HepG2 (cell line): Measurements from ENCODE around the gene CNKSR3. TPM values are rescaled to one million over a fixed set of nuclear protein-coding genes. Genes with fewer than 3 reads are reported as not detected.

Experiments used
- ATAC-seq: fragments of 200-7000 bp; cut with Tn5 transposase; 3 replicates; pipeline ENCODE4 v1.9.1; 2020; ENCODE audit warnings: mild to moderate bottlenecking, moderate library complexity
- BruUV-seq: library from RNA; stranded (reverse); fragments of 400-500 nt; replicated peaks from 2 replicates; lab custom pipeline; 2021; lab: Mats Ljungman, UMichigan
- CTCF ChIA-PET: fragments of 300-600 bp; formaldehyde crosslinking; extraction: SDS; loops from one replicate; lab custom pipeline; 2021; ENCODE audit warnings: low total read pairs, inconsistent platforms, low intra/inter-chr PET ratio; lab: Yijun Ruan, JAX
- POLR2A ChIA-PET: fragments of 350-600 bp; sonication (Branson Sonifier 250); formaldehyde crosslinking; loops from one replicate; lab custom pipeline; 2020; ENCODE audit warnings: antibody characterized with exemption, inconsistent platforms; lab: Yijun Ruan, JAX
- DNase-seq: peaks from one replicate; pipeline ENCODE4 v3.0.0-alpha.2; 2015; ENCODE audit warnings: low spot score
- FAIRE-seq: peaks from 3 replicates; lab custom pipeline; 2011; peaks lifted over from hg19 to GRCh38; lab: Jason Lieb, UNC
- H2AFZ ChIP-seq: one replicate; pipeline ENCODE4 v1.6.1; 2011; ENCODE audit warnings: low read length, inconsistent platforms
- H3K27ac ChIP-seq: fragments of 300-600 bp; 3 replicates; pipeline ENCODE4 v1.8.0; 2011; ENCODE audit warnings: mixed run types, mild to moderate bottlenecking, mixed read lengths, low read length, inconsistent platforms; ENCODE audit not compliant: insufficient read depth; ENCODE audit errors: extremely low read length
- H3K27me3 ChIP-seq, 2 experiments: fragments of 200-600 bp in 1 of 2; 2 replicates in 1 of 2; 3 replicates in 1 of 2; pipeline versions ENCODE4 v1.6.0 to v1.8.0; 2011; ENCODE audit warnings: low read length in 2 of 2, mild to moderate bottlenecking in 2 of 2, moderate library complexity in 2 of 2, inconsistent platforms in 1 of 2; ENCODE audit not compliant: insufficient read depth in 2 of 2, control insufficient read depth in 1 of 2
- H3K36me3 ChIP-seq, 2 experiments: fragments of 200-600 bp in 1 of 2; replicated peaks in 1 of 2; 2 replicates in 1 of 2; 3 replicates in 1 of 2; pipeline versions ENCODE4 v1.5.1 to v1.8.0; 2011; ENCODE audit warnings: low read length in 2 of 2, inconsistent platforms in 1 of 2; ENCODE audit not compliant: insufficient read depth in 2 of 2, control insufficient read depth in 1 of 2
- H3K4me1 ChIP-seq: 2 replicates; pipeline ENCODE4 v1.5.1; 2012; ENCODE audit warnings: low read length, inconsistent platforms; ENCODE audit not compliant: insufficient read depth
- H3K4me2 ChIP-seq: 2 replicates; pipeline ENCODE4 v1.6.0; 2011; ENCODE audit warnings: low read depth, low read length, inconsistent platforms
- H3K4me3 ChIP-seq, 3 experiments: fragments of 200-600 bp in 1 of 3; sonication (generic), shearing (Covaris generic) in 1 of 3; replicated peaks in 1 of 3; 2 replicates each; pipeline ENCODE4 v1.5.1; 2011 to 2016; ENCODE audit warnings: low read length in 3 of 3, inconsistent platforms in 2 of 3, low read depth in 2 of 3, mild to moderate bottlenecking in 2 of 3, control low read depth in 1 of 3, mixed read lengths in 1 of 3; ENCODE audit not compliant: insufficient read depth in 1 of 3
- H3K79me2 ChIP-seq: one replicate; pipeline ENCODE4 v1.6.1; 2011; ENCODE audit warnings: low read length, inconsistent platforms; ENCODE audit not compliant: insufficient read depth
- H3K9ac ChIP-seq: 2 replicates; pipeline ENCODE4 v1.6.0; 2011; ENCODE audit warnings: mild to moderate bottlenecking, low read depth, low read length, inconsistent platforms; ENCODE audit not compliant: insufficient read depth
- H3K9me3 ChIP-seq: 2 replicates; pipeline ENCODE4 v1.5.1; 2012; ENCODE audit warnings: mild to moderate bottlenecking, low read length
- H4K20me1 ChIP-seq: 2 replicates; pipeline ENCODE4 v1.6.0; 2011; ENCODE audit warnings: inconsistent platforms, mild to moderate bottlenecking, low read length, moderate library complexity; ENCODE audit not compliant: insufficient read depth
- GTF2F1 ChIP-seq: fragments of 150-350 bp; IDR thresholded peaks from 2 replicates; pipeline ENCODE4 v1.6.1; 2014; ENCODE audit warnings: low read length
- HNF4A ChIP-seq: sonication (generic); formaldehyde crosslinking; IDR thresholded peaks from 2 replicates; pipeline ENCODE4 v1.4.0; 2020; ENCODE audit warnings: missing genetic modification reagents
- HNRNPL ChIP-seq: fragments of 200-400 bp; formaldehyde crosslinking; IDR thresholded peaks from 2 replicates; pipeline ENCODE4 v1.6.1; 2017; ENCODE audit warnings: mild to moderate bottlenecking, low read depth, low read length
- NFYB ChIP-seq: sonication (generic); formaldehyde crosslinking; IDR thresholded peaks from 2 replicates; pipeline ENCODE4 v1.4.0; 2020; ENCODE audit warnings: missing genetic modification reagents
- ONECUT2 ChIP-seq: sonication (generic); formaldehyde crosslinking; IDR thresholded peaks from 2 replicates; pipeline ENCODE4 v1.4.0; 2020; ENCODE audit warnings: missing genetic modification reagents
- SALL1 ChIP-seq: sonication (generic); formaldehyde crosslinking; IDR thresholded peaks from 2 replicates; pipeline ENCODE4 v1.8.0; 2022; ENCODE audit warnings: mild to moderate bottlenecking, missing genetic modification reagents
- SKIL ChIP-seq: sonication (generic); formaldehyde crosslinking; IDR thresholded peaks from 2 replicates; pipeline ENCODE4 v1.8.0; 2022; ENCODE audit warnings: missing genetic modification reagents, mild to moderate bottlenecking, moderate library complexity, borderline replicate concordance
- XBP1 ChIP-seq: sonication (generic); formaldehyde crosslinking; IDR thresholded peaks from 2 replicates; pipeline ENCODE4 v1.5.0; 2020; ENCODE audit warnings: missing genetic modification reagents
- ZGPAT ChIP-seq: IDR thresholded peaks from 2 replicates; pipeline ENCODE4 v1.6.1; 2016; ENCODE audit warnings: mild to moderate bottlenecking
- ZNF24 ChIP-seq: fragments of 450-650 bp; IDR thresholded peaks from 2 replicates; pipeline ENCODE4 v1.6.1; 2017; ENCODE audit warnings: antibody characterized with exemption, mild to moderate bottlenecking
- ZNF274 ChIP-seq: sonication (generic); formaldehyde crosslinking; IDR thresholded peaks from 2 replicates; pipeline ENCODE4 v1.5.1; 2020; ENCODE audit warnings: mild to moderate bottlenecking, missing genetic modification reagents
- WGBS: methylation state at CpG from one replicate; pipeline ENCODE4 v1.1.6; 2017; ENCODE audit warnings: low lambda C conversion rate; 5-methylcytosine and 5-hydroxymethylcytosine counted together
- in situ Hi-C: cut with HindIII; loops from 2 replicates; pipeline ENCODE4 v1.10.0; 2017; ENCODE audit warnings: low pct_unique_long_range_greater_than_20kb; ENCODE audit not compliant: extremely low pct_ligation_motif_present
- intact Hi-C: fragments of 100-400 bp; cut with micrococcal nuclease; formaldehyde crosslinking; loops from one replicate; pipeline ENCODE4 v1.10.0; 2022; ENCODE audit not compliant: unreplicated experiment
- polyA plus RNA-seq, 8 experiments: library from polyadenylated mRNA; depleted of rRNA in 3 of 8; stranded (reverse) in 7 of 8; unstranded in 1 of 8; fragments of >200 nt; fragmentation: Illumina TruSeq in 4 of 8; extraction: Trizol in 4 of 8; gene quantifications; 2 replicates each; pipeline versions ENCODE4 v1.2.1 to v1.2.3, GENCODE V29; 2011 to 2016; ENCODE audit warnings: low read depth in 4 of 8, missing spikeins in 1 of 8, mixed read lengths in 1 of 8; ENCODE audit not compliant: insufficient read depth in 1 of 8
- total RNA-seq, 5 experiments: library from RNA; depleted of rRNA; stranded (reverse); fragments of >200 nt; fragmentation: Illumina TruSeq; extraction: Trizol; gene quantifications; 2 replicates each; pipeline ENCODE4 v1.2.3, GENCODE V29; 2016; ENCODE audit warnings: low read depth in 1 of 5

Gene CNKSR3
- total and polyA plus RNA-seq, 2 of the 13 experiments (the other 11 are each of a cell fraction or from before 2014, with no cell fraction given) = 9.2 to 38.6 TPM

GRCh38 chr6:154347981-154348380 is 162.5 kb downstream of the CNKSR3 start:
- Histone ChIP-seq H3K9ac (no peak overlapping the region), H3K36me3 (no peaks in the 10 kb centered on the region), H3K9me3 (peaks cover 6% of the 10 kb centered on the region; the same call in 1 of the 2 replicates), H2AFZ (no peak overlapping the region), H3K4me3 (no peak overlapping the region), H3K27ac (no peak overlapping the region), H3K4me2 (no peak overlapping the region), H3K27me3 (peaks cover 2 to 6% of the 10 kb centered on the region in 2 experiments; a peak in 2 of 5 replicates), H4K20me1 (no peaks in the 10 kb centered on the region), H3K79me2 (no peaks in the 10 kb centered on the region), H3K4me1 (no peaks in the 10 kb centered on the region)
- DNase-seq = no peak
- no peak for FAIRE-seq
- in situ Hi-C loops = no loop called here
- WGBS = 39% methylated on average over 6 of the region's 6 CpGs
- ChIA-PET CTCF (no interaction called here), POLR2A (no interaction called here)
- no peak for TF ChIP-seq SKIL
- no peak for TF ChIP-seq XBP1 (CRISPR knock-in tag)
- no peak for TF ChIP-seq HNRNPL
- TF ChIP-seq ZGPAT = no peak
- no peak for TF ChIP-seq SALL1 (CRISPR knock-in tag)
- TF ChIP-seq GTF2F1 = no peak
- TF ChIP-seq HNF4A (CRISPR knock-in tag) = no peak
- no peak for TF ChIP-seq NFYB (CRISPR knock-in tag)
- TF ChIP-seq ZNF24 = no peak
- no peak for TF ChIP-seq ONECUT2
- TF ChIP-seq ZNF274 (CRISPR knock-in tag) = no peak
- intact Hi-C loops = loop anchor here (10.0 kb wide), 1 partner anchor 193 kb away; no protein-coding TSS in a partner anchor
- no peak for ATAC-seq
- BruUV-seq = no TSS peak
